NCI-H82 (cell line): Measurements from ENCODE around the gene ACP4.
"Not testable (repeated sequence)": the region's sequence is repeated elsewhere in the genome, so short reads cannot be mapped to it uniquely, and the experiment has no call there.

Experiments
- DNase-seq: peaks from one replicate; lab custom pipeline; 2025; lab: John Stamatoyannopoulos, UW

ACP4 gene

GRCh38 chr19:50797429-50797780, 7.2 kb downstream of the ACP4 start:
- no peak for DNase-seq

- no peak for DNase-seq
These were observed 7.8 kb downstream of the ACP4 start for GRCh38 chr19:50797781-50798658.

- no peak for DNase-seq
These were observed 8.7 kb downstream of the ACP4 start for GRCh38 chr19:50798659-50799546.

- DNase-seq = no peak
These were observed 9.3 kb downstream of the ACP4 start for GRCh38 chr19:50799547-50799851.

- DNase-seq = no peak
These were observed 10.9 kb downstream of the ACP4 start for GRCh38 chr19:50801107-50801506.

GRCh38 chr19:50803633-50804419, 13.6 kb downstream of the ACP4 start:
- DNase-seq = peak; percentile 55

- DNase-seq = peak; percentile 99
These were observed 14.4 kb downstream of the ACP4 start for GRCh38 chr19:50804420-50805272.

- no peak for DNase-seq
These were observed 18.6 kb downstream of the ACP4 start for GRCh38 chr19:50808856-50809255.

GRCh38 chr19:50811622-50812238, 21.5 kb downstream of the ACP4 start:
- not testable (repeated sequence) for DNase-seq

GRCh38 chr19:50812474-50812873, 22.3 kb downstream of the ACP4 start:
- DNase-seq = no peak

- no peak for DNase-seq
These were observed 24.7 kb downstream of the ACP4 start for GRCh38 chr19:50814883-50815282.

GRCh38 chr19:50815439-50815838, 25.2 kb downstream of the ACP4 start:
- DNase-seq = peak; percentile 25

GRCh38 chr19:50817941-50818858, 28.0 kb downstream of the ACP4 start:
- peak; percentile 67 for DNase-seq

GRCh38 chr19:50818859-50819472, 28.8 kb downstream of the ACP4 start:
- DNase-seq = no peak

GRCh38 chr19:50819636-50820035, 29.4 kb downstream of the ACP4 start:
- DNase-seq = no peak

- DNase-seq = no peak
These were observed 29.9 kb downstream of the ACP4 start for GRCh38 chr19:50820086-50820485.

GRCh38 chr19:50820549-50821247, 30.5 kb downstream of the ACP4 start:
- peak; percentile 15 for DNase-seq

- DNase-seq = no peak
These were observed 31.0 kb downstream of the ACP4 start for GRCh38 chr19:50821248-50821612.

GRCh38 chr19:50821622-50822021, 31.4 kb downstream of the ACP4 start:
- DNase-seq = no peak
